GM23338 (cell line): ENCODE data around the gene ENTPD6. TPM values are rescaled to one million over a fixed set of nuclear protein-coding genes. Genes with fewer than 3 reads are reported as not detected.

Source experiments
- ATAC-seq: fragments of 200-7000 bp; cut with Tn5 transposase; 3 replicates; pipeline ENCODE4 v1.9.1; 2020
- DNase-seq: peaks from one replicate; pipeline ENCODE4 v3.0.0-alpha.2; 2015; ENCODE audit warnings: low spot score
- H2AFZ ChIP-seq: fragments of 200-600 bp; sonication (generic); 2 replicates; pipeline ENCODE4 v1.8.0; 2016; ENCODE audit warnings: antibody characterized with exemption, mild to moderate bottlenecking, moderate library complexity
- H3F3A ChIP-seq: fragments of 200-600 bp; sonication (generic); replicated peaks from 2 replicates; pipeline ENCODE4 v1.8.0; 2017; ENCODE audit warnings: antibody characterized with exemption, mixed run types, low read depth
- H3K27ac ChIP-seq: fragments of 200-600 bp; sonication (generic); 2 replicates; pipeline ENCODE4 v1.6.1; 2016; ENCODE audit warnings: low read depth
- H3K27me3 ChIP-seq: fragments of 200-600 bp; sonication (generic); 2 replicates; pipeline ENCODE4 v1.8.0; 2016; ENCODE audit warnings: mild to moderate bottlenecking, mixed run types, moderate library complexity; ENCODE audit not compliant: insufficient read depth
- H3K36me3 ChIP-seq: fragments of 200-600 bp; sonication (generic); 2 replicates; pipeline ENCODE4 v1.8.0; 2016; ENCODE audit warnings: mild to moderate bottlenecking; ENCODE audit not compliant: insufficient read depth
- H3K4me1 ChIP-seq: fragments of 200-600 bp; sonication (generic); 2 replicates; pipeline ENCODE4 v1.8.0; 2016; ENCODE audit warnings: mild to moderate bottlenecking, moderate library complexity; ENCODE audit not compliant: insufficient read depth
- H3K4me2 ChIP-seq: fragments of 200-600 bp; sonication (generic); 2 replicates; pipeline ENCODE4 v1.7.1; 2017; ENCODE audit warnings: mixed run types
- H3K4me3 ChIP-seq: fragments of 200-600 bp; sonication (generic); 2 replicates; pipeline ENCODE4 v1.6.1; 2016; ENCODE audit warnings: mixed run types
- H3K79me2 ChIP-seq: fragments of 200-600 bp; sonication (generic); replicated peaks from 2 replicates; pipeline ENCODE4 v1.8.0; 2017; ENCODE audit warnings: mild to moderate bottlenecking; ENCODE audit not compliant: insufficient read depth
- H3K9me2 ChIP-seq: fragments of 200-600 bp; sonication (generic); 2 replicates; pipeline ENCODE4 v1.8.0; 2017; ENCODE audit not compliant: insufficient read depth
- H4K20me1 ChIP-seq: fragments of 200-600 bp; sonication (generic); replicated peaks from 2 replicates; pipeline ENCODE4 v1.8.0; 2017; ENCODE audit warnings: mild to moderate bottlenecking; ENCODE audit not compliant: insufficient read depth
- H3K27ac Mint-ChIP-seq: 2 replicates; pipeline ENCODE4 v1.8.0; 2020; ENCODE audit warnings: inconsistent platforms, mild to moderate bottlenecking, moderate library complexity, mixed read lengths
- H3K27me3 Mint-ChIP-seq: 3 replicates; pipeline ENCODE4 v1.8.0; 2022; ENCODE audit warnings: low read depth, mild to moderate bottlenecking, moderate library complexity, mixed read lengths, inconsistent platforms; ENCODE audit not compliant: insufficient read depth, poor library complexity
- H3K36me3 Mint-ChIP-seq: 3 replicates; pipeline ENCODE4 v1.8.0; 2021; ENCODE audit warnings: low read depth, mild to moderate bottlenecking, inconsistent platforms, moderate library complexity, mixed read lengths
- H3K4me1 Mint-ChIP-seq: 3 replicates; pipeline ENCODE4 v1.8.0; 2020; ENCODE audit warnings: mild to moderate bottlenecking, inconsistent platforms, mixed read lengths
- H3K4me3 Mint-ChIP-seq: 3 replicates; pipeline ENCODE4 v1.8.0; 2021; ENCODE audit warnings: moderate library complexity, mild to moderate bottlenecking, inconsistent platforms, mixed read lengths
- H3K9me3 Mint-ChIP-seq: 3 replicates; pipeline ENCODE4 v1.8.0; 2020; ENCODE audit warnings: moderate library complexity, mild to moderate bottlenecking, inconsistent platforms, mixed read lengths
- CREB1 ChIP-seq: fragments of 250-450 bp; sonication (Bioruptor Pico); IDR thresholded peaks from 2 replicates; pipeline ENCODE4 v1.5.0; 2020; ENCODE audit warnings: low read depth, mild to moderate bottlenecking, moderate library complexity
- ETS1 ChIP-seq: IDR thresholded peaks from 2 replicates; pipeline ENCODE4 v1.6.1; 2016; ENCODE audit warnings: antibody characterized with exemption
- EZH2 ChIP-seq: fragments of 200-600 bp; sonication (generic); IDR thresholded peaks from one replicate; pipeline ENCODE4 v1.8.0; 2017; ENCODE audit warnings: antibody characterized with exemption, mild to moderate bottlenecking, low read depth; ENCODE audit not compliant: unreplicated experiment
- EZH2phosphoT487 ChIP-seq: fragments of 200-600 bp; sonication (generic); IDR thresholded peaks from one replicate; pipeline ENCODE4 v1.8.1; 2018; ENCODE audit warnings: antibody characterized with exemption; ENCODE audit not compliant: unreplicated experiment
- JUNB ChIP-seq: IDR thresholded peaks from one replicate; pipeline ENCODE4 v1.6.1; 2016; ENCODE audit warnings: antibody characterized with exemption; ENCODE audit not compliant: unreplicated experiment
- NANOG ChIP-seq: IDR thresholded peaks from 2 replicates; pipeline ENCODE4 v1.6.1; 2016; ENCODE audit warnings: antibody characterized with exemption, borderline replicate concordance
- POLR2AphosphoS5 ChIP-seq: IDR thresholded peaks from 2 replicates; pipeline ENCODE4 v1.6.1; 2016; ENCODE audit warnings: antibody characterized with exemption, low read depth
- STAT1 ChIP-seq: IDR thresholded peaks from one replicate; pipeline ENCODE4 v1.6.1; 2016; ENCODE audit warnings: antibody characterized with exemption; ENCODE audit not compliant: unreplicated experiment
- ZNF114 ChIP-seq: fragments of 250-450 bp; sonication (Bioruptor Pico); IDR thresholded peaks from 2 replicates; pipeline ENCODE4 v1.5.0; 2020; ENCODE audit warnings: mild to moderate bottlenecking, moderate library complexity
- ZNF331 ChIP-seq: fragments of 250-450 bp; sonication (Bioruptor Pico); IDR thresholded peaks from 2 replicates; pipeline ENCODE4 v1.5.0; 2020; ENCODE audit warnings: low read depth, mild to moderate bottlenecking, moderate library complexity
- polyA plus RNA-seq: library from polyadenylated mRNA; unstranded; fragments of >200 nt; fragmentation: Nextera tagmentation; extraction: Ambion mirVana; gene quantifications from 2 replicates; pipeline ENCODE4 v1.2.1, GENCODE V29; 2016
- total RNA-seq: library from RNA; depleted of rRNA; stranded (reverse); fragments of >200 nt; shearing (Covaris generic); gene quantifications from 2 replicates; pipeline ENCODE4 v1.2.3, GENCODE V29; 2014
- TF ChIP-seq, protein P1 (sequence below): IDR thresholded peaks from one replicate; pipeline ENCODE4 v1.6.1; 2018; ENCODE audit warnings: antibody characterized with exemption; ENCODE audit not compliant: unreplicated experiment
- TF ChIP-seq, protein P2 (sequence below): fragments of 250-450 bp; sonication (Bioruptor Pico); IDR thresholded peaks from 2 replicates; pipeline ENCODE4 v1.5.0; 2020; ENCODE audit warnings: mild to moderate bottlenecking, moderate library complexity

Gene ENTPD6
- total and polyA plus RNA-seq, 2 experiments from 2014 or later: 19.3 to 45.9 TPM

DNA sequence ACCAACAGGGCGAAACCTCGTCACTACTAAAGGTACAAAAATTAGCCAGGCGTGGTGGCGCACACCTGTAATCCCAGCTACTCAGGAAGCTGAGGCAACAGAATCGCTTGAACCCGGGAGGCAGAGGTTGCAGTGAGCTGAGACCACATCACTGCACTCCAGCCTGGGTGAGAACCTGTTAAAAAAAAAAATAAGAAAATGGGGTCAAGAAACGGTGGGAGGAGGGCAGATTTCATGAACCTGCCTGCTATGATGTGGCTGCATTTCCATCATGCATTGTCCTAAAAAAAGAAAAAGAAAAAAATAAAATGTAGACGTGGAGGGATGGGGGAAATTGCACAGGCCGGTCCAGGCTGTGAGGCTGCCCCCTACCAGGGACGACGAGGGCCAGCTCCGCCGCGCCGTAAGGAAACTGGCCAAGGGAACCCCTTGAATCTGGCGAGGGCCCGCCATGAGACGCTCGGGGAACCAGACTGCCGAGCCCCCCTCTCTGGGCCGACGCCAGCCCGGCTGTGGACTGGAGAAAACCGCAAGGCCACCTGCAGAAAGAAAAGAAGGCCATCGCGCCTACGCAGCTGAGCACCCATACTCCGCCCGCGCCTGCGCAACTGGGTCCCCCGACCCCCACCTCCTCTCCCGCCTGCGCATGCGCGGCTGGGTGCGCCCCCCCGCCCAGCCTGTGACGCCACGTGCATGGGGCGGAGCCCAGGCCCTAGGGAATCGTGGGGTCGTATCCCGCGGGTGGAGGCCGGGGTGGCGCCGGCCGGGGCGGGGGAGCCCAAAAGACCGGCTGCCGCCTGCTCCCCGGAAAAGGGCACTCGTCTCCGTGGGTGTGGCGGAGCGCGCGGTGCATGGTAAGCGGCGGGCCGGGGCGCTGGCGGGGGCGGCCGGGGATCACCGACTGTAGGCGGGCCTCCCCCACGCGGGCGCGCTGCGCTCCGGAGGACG is at the start of gene ENTPD6 (continued):
- TF ChIP-seq CREB1 (CRISPR knock-in tag): peak; percentile 89

DNA sequence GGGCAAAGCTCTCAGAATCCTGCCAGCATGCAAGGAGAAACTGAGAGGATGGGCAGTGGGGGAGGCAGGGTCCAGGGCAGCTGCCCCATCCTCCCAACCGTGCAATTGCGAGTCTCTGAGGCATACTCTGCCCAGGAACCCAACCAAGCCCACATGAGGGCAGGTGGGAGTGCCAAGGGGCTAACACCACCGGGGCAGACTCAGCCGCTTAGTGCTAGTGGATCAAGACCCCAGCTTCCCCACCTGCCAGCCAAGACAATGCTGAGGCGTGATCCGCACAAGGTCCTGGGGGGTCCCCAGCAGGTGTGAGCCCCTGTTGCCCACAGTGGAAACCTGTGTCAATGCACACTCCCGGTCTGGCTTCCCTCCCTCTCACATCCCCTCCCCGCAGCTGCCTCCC is 48.5 kb upstream of the ENTPD6 start:
- DNase-seq (no peak), ATAC-seq (no peak)
- H3K4me1 Mint-ChIP-seq: peaks cover 4% of the 10 kb centered on the region; the same call in 2 of the 3 replicates
- Histone ChIP-seq H4K20me1 (no peaks in the 10 kb centered on the region), H3K9me2 (no peaks in the 10 kb centered on the region), H3K4me3 (no peak overlapping the region), H3F3A (peaks cover 7% of the 10 kb centered on the region; the same call in 1 of the 2 replicates), H3K36me3 (no peaks in the 10 kb centered on the region), H3K4me1 (no peaks in the 10 kb centered on the region), H3K27ac (no peak overlapping the region), H3K4me2 (no peak overlapping the region), H3K27me3 (peaks cover 37% of the 10 kb centered on the region), H3K79me2 (no peaks in the 10 kb centered on the region), H2AFZ (no peak overlapping the region)
- no peak overlapping the region for H3K27ac Mint-ChIP-seq
- H3K27me3 Mint-ChIP-seq: peaks cover 35% of the 10 kb centered on the region
- no peaks in the 10 kb centered on the region for H3K36me3 Mint-ChIP-seq
- no peaks in the 10 kb centered on the region for H3K9me3 Mint-ChIP-seq
- no peak overlapping the region for H3K4me3 Mint-ChIP-seq
- TF ChIP-seq JUNB (no peak), NANOG (no peak), EZH2phosphoT487 (no peak), POLR2AphosphoS5 (no peak), ETS1 (no peak), CREB1 (CRISPR knock-in tag) (no peak), EZH2 (no peak), ZNF331 (no peak), ZNF114 (CRISPR knock-in tag) (no peak), STAT1 (no peak)
- TF ChIP-seq, protein P1, sequence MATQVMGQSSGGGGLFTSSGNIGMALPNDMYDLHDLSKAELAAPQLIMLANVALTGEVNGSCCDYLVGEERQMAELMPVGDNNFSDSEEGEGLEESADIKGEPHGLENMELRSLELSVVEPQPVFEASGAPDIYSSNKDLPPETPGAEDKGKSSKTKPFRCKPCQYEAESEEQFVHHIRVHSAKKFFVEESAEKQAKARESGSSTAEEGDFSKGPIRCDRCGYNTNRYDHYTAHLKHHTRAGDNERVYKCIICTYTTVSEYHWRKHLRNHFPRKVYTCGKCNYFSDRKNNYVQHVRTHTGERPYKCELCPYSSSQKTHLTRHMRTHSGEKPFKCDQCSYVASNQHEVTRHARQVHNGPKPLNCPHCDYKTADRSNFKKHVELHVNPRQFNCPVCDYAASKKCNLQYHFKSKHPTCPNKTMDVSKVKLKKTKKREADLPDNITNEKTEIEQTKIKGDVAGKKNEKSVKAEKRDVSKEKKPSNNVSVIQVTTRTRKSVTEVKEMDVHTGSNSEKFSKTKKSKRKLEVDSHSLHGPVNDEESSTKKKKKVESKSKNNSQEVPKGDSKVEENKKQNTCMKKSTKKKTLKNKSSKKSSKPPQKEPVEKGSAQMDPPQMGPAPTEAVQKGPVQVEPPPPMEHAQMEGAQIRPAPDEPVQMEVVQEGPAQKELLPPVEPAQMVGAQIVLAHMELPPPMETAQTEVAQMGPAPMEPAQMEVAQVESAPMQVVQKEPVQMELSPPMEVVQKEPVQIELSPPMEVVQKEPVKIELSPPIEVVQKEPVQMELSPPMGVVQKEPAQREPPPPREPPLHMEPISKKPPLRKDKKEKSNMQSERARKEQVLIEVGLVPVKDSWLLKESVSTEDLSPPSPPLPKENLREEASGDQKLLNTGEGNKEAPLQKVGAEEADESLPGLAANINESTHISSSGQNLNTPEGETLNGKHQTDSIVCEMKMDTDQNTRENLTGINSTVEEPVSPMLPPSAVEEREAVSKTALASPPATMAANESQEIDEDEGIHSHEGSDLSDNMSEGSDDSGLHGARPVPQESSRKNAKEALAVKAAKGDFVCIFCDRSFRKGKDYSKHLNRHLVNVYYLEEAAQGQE: no peak
- TF ChIP-seq, protein P2, sequence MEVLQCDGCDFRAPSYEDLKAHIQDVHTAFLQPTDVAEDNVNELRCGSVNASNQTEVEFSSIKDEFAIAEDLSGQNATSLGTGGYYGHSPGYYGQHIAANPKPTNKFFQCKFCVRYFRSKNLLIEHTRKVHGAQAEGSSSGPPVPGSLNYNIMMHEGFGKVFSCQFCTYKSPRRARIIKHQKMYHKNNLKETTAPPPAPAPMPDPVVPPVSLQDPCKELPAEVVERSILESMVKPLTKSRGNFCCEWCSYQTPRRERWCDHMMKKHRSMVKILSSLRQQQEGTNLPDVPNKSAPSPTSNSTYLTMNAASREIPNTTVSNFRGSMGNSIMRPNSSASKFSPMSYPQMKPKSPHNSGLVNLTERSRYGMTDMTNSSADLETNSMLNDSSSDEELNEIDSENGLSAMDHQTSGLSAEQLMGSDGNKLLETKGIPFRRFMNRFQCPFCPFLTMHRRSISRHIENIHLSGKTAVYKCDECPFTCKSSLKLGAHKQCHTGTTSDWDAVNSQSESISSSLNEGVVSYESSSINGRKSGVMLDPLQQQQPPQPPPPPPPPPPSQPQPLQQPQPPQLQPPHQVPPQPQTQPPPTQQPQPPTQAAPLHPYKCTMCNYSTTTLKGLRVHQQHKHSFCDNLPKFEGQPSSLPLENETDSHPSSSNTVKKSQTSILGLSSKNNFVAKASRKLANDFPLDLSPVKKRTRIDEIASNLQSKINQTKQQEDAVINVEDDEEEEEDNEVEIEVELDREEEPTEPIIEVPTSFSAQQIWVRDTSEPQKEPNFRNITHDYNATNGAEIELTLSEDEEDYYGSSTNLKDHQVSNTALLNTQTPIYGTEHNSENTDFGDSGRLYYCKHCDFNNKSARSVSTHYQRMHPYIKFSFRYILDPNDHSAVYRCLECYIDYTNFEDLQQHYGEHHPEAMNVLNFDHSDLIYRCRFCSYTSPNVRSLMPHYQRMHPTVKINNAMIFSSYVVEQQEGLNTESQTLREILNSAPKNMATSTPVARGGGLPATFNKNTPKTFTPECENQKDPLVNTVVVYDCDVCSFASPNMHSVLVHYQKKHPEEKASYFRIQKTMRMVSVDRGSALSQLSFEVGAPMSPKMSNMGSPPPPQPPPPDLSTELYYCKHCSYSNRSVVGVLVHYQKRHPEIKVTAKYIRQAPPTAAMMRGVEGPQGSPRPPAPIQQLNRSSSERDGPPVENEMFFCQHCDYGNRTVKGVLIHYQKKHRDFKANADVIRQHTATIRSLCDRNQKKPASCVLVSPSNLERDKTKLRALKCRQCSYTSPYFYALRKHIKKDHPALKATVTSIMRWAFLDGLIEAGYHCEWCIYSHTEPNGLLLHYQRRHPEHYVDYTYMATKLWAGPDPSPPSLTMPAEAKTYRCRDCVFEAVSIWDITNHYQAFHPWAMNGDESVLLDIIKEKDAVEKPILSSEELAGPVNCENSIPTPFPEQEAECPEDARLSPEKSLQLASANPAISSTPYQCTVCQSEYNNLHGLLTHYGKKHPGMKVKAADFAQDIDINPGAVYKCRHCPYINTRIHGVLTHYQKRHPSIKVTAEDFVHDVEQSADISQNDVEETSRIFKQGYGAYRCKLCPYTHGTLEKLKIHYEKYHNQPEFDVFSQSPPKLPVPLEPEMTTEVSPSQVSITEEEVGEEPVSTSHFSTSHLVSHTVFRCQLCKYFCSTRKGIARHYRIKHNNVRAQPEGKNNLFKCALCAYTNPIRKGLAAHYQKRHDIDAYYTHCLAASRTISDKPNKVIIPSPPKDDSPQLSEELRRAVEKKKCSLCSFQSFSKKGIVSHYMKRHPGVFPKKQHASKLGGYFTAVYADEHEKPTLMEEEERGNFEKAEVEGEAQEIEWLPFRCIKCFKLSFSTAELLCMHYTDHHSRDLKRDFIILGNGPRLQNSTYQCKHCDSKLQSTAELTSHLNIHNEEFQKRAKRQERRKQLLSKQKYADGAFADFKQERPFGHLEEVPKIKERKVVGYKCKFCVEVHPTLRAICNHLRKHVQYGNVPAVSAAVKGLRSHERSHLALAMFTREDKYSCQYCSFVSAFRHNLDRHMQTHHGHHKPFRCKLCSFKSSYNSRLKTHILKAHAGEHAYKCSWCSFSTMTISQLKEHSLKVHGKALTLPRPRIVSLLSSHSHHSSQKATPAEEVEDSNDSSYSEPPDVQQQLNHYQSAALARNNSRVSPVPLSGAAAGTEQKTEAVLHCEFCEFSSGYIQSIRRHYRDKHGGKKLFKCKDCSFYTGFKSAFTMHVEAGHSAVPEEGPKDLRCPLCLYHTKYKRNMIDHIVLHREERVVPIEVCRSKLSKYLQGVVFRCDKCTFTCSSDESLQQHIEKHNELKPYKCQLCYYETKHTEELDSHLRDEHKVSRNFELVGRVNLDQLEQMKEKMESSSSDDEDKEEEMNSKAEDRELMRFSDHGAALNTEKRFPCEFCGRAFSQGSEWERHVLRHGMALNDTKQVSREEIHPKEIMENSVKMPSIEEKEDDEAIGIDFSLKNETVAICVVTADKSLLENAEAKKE (CRISPR knock-in tag): no peak
